ENCODE data around the gene HTN1.
"Not testable (repeated sequence)": the region's sequence is repeated elsewhere in the genome, so short reads cannot be mapped to it uniquely, and the experiment has no call there.

DNA sequence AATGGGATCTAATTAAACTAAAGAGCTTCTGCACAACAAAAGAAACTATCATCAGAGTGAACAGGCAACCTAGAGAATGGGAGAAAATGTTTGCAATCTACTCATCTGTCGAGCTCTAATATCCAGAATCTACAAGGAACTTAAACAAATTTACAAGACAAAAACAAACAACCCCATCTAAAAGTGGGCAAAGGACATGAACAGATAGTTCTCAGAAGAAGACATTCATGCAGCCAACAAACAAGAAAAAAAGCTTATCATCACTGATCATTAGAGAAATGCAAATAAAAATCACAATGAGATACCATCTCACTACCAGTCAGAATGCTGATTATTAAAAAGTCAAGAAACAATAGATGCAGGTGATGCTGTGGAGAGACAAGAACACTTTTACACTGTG is 6.3 kb downstream of the HTN1 start:
- not testable (repeated sequence) for TF ChIP-seq POLR2A (IDR thresholded peaks at IDR 0.05)
- TF ChIP-seq, protein P1, sequence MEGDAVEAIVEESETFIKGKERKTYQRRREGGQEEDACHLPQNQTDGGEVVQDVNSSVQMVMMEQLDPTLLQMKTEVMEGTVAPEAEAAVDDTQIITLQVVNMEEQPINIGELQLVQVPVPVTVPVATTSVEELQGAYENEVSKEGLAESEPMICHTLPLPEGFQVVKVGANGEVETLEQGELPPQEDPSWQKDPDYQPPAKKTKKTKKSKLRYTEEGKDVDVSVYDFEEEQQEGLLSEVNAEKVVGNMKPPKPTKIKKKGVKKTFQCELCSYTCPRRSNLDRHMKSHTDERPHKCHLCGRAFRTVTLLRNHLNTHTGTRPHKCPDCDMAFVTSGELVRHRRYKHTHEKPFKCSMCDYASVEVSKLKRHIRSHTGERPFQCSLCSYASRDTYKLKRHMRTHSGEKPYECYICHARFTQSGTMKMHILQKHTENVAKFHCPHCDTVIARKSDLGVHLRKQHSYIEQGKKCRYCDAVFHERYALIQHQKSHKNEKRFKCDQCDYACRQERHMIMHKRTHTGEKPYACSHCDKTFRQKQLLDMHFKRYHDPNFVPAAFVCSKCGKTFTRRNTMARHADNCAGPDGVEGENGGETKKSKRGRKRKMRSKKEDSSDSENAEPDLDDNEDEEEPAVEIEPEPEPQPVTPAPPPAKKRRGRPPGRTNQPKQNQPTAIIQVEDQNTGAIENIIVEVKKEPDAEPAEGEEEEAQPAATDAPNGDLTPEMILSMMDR (IDR thresholded peaks at IDR 0.05), result not testable (repeated sequence)

All from thyroid gland (tissue), 4 donors.